ENCODE results near the gene MID1.

Gene MID1

DNA sequence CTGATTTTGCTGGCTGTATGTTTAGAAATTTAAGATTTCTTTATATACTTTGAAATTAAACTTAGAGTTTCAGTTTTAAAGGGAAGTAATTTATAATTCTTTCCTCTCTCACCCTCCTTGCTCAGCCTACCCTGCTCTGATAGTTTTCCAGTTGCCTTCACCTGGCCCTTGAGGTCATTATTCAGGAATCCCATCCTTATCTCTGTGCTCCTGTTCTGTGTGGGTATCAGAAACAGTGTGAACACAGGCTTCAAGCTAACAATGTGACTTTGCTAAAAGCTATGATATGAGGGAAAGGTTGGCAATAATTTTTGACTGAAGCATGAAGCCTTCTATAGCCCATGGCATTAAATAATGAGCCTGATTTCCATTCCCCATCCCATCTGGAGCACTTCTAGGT, 128.1 kb downstream of the MID1 start:
- no peak for DNase-seq (ENCODE audit: low spot score)

GRCh38 chrX:10486373-10486772, 134.0 kb downstream of the MID1 start:
- DNase-seq (ENCODE audit: low spot score) = no peak

- no peak for DNase-seq (ENCODE audit: low spot score)
Observed at GRCh38 chrX:10485326-10485725, 135.1 kb downstream of the MID1 start.

DNA sequence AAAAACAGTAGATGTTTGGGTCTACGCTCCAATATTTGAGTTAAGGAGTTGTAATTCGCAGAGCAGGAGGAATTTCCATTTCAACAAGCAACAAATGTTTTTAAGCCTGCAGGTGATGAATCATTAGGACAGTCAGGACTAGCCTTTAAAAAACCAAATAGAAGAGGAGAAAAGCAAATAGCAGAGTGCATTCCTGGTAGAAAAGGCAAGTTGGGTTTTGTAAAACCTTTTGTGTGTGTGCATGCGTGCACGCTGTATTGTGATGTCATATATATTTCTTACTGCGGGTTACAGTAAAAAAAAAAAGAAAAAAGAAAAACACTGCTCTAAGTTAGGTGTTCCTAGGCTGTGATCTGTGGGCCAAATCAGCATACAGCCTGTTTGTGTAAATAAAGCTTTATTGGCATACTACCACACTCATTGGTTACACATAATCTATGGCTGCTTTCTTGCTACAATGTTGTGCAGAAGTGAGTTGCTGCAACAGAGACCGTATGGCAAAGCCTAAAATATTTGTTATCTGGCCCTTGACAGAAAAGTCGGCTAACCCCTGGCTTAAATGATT, 135.6 kb downstream of the MID1 start:
- no peak for DNase-seq (ENCODE audit: low spot score)

DNA sequence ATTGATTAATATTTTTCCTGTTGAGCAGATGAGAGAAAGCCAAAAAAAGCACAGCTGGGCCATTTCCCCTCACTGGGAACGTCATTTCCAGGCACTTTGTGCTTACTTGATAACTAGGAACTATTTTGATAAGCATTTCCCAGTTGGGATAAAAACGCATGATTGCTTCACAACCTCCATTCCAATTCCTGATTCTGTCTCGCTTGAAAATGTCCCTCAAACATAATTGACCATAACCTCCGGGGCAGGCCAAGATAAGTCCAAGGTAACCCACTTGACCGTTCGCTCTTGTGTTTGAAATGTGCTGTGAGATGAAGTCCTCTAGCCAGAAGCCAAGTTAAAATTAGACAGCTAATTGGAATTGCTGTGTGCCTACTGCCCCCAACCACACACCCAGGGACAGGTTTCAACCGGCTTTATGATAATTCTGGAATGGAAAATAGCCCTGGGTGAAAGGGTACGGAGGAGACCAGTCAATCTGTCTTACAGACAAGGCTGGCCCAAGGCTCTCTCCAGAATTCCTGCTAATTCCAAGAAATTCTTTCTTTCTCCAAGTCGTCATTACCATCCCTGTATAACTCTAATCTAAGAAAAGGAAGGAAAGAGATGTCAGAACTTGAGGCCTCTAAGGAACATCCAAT, 137.1 kb downstream of the MID1 start:
- DNase-seq (ENCODE audit: low spot score) = no peak

- no peak for DNase-seq (ENCODE audit: low spot score)
Observed at GRCh38 chrX:10482708-10483107, 137.7 kb downstream of the MID1 start.

- DNase-seq (ENCODE audit: low spot score) = no peak
Observed at GRCh38 chrX:10482261-10482660, 138.1 kb downstream of the MID1 start.

DNA sequence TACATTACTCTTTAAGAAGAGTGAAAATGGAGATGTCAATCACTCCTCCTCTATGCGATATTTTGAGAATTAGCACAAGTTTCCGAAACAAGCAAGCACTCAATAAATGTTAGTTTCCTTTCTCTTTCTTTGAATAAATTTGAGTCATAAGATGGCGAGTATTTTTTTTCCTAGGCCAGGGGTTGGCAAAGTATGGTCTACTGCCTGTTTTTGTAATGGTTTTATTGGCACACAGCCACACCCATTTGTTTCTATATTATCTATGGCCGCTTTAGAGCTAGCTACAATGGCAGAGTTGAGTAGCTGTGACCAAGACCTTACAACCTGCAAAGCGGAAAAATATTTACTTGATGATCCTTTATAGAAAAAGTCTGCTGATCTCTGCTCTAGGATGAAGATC, 139.5 kb downstream of the MID1 start:
- DNase-seq (ENCODE audit: low spot score) = no peak

GRCh38 chrX:10479508-10479907, 140.9 kb downstream of the MID1 start:
- no peak for DNase-seq (ENCODE audit: low spot score)

- no peak for DNase-seq (ENCODE audit: low spot score)
Observed at GRCh38 chrX:10477525-10477924, 142.9 kb downstream of the MID1 start.

- no peak for DNase-seq (ENCODE audit: low spot score)
Observed at GRCh38 chrX:10474913-10475568, 145.3 kb downstream of the MID1 start.

DNA sequence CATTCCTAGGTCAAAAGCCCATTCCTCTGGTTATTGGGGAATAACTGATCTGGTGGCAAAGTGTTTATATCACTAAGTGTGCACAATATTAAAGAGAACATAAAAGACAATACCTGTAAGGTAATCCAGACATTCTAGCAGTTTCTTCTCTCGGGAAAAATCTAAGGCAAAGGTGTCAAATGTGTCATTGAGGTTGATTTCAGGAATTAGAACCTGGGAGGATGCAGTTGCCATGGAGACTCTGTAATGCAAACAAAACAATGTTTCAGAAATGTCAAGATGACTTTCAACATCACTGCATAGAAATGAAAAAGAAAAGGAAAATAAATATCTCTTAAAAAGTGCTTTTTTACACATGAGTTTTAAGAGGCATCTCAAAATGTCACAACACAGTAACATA, 145.9 kb downstream of the MID1 start:
- DNase-seq (ENCODE audit: low spot score) = no peak

DNA sequence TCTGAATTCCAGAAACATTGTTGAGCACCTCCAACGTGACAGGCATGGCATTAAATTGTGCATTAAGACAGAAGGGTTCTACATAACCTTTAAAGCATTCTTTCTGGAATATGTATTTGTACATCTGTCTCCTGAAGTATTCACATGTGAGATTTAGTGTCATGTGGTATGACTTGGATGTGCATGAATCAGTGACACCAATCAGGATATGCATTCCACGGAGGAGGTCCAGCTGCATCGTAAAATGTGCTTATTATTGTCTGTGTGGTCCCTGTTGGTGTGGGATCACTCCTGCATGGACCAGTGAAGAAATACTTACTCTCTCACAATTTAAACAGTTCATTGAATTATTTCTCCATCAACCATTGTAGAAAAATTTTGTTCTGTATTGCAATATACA, 149.0 kb downstream of the MID1 start:
- DNase-seq (ENCODE audit: low spot score) = no peak

DNA sequence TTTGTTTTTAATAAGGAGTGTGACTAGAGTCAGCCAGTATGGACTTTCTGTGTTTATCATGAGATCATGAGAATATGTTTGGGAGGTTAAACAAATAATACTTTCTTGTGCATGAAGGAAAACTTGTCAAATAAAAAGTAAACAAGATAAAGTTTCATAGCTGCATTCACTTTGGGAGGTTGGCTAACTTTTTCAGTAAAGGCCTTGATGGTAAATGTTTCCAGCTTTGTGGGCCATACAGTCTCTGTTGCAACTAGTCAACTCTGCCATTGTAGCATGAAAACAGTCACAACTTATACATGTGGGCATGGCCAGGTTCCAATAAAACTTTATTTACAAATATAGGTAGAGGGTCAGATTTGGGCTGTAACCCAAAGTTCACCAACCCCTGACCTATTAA, 150.4 kb downstream of the MID1 start:
- DNase-seq (ENCODE audit: low spot score) = no peak

GRCh38 chrX:10467793-10468192, 152.6 kb downstream of the MID1 start:
- DNase-seq (ENCODE audit: low spot score) = no peak

- DNase-seq (ENCODE audit: low spot score) = no peak
Observed at GRCh38 chrX:10465254-10465653, 155.1 kb downstream of the MID1 start.

DNA sequence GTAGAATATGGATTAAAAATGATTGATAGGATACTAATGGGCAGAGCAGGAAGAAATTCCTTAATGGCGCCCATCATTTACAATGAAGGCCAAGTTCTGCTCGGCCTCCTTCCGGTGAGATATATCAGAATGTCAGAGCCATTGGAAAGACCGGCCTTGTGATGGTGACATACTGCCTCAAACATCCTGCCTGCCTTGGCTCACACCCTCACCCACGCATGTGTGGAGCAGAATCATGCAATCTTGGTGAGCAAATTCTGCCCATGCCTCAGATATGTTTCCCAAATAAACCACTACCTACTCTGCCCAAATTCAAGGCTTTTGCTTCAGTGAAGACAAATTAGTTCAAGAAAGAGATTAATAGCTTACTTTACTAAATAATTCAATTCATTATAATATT, 163.3 kb downstream of the MID1 start:
- no peak for DNase-seq (ENCODE audit: low spot score)

DNA sequence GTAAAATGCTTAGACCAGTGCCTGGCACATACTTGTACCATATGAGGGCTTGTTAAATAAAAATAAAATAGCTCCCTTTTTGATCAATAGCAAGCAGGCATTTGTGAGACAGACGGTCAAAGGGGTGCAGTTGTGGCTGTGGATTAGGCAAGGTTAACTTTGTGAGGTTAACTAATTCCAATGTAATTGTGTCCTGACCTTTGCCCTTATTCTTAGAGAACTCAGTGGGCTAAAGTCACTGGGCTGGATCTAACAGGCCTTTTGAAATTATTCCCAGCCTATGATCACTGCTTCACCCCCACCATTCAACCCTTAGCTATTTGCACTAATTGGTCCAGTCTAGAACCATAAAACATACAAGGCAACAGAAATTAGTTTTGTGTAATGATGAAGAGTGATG, 166.4 kb downstream of the MID1 start:
- no peak for DNase-seq (ENCODE audit: low spot score)

DNA sequence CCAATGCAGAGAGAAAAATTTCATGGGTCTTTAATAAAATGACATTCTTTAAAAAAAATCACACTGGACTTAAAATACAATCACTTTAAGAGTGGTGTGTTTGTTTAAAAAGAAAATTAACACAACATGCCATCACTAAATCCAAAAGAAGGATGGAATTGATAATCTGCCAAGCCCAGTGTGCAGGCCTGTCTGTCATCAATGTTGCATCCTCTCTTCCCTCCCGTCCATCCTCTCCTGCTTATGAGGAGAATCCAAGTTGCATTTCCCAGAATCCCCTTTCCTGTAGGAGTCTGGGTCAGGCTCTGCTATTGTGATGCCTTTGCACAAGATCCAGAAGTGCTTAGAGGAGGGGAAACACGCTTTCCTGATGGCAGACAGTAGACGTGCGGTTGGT, 169.4 kb downstream of the MID1 start:
- DNase-seq (ENCODE audit: low spot score) = no peak

GRCh38 chrX:10450229-10450958, 170.0 kb downstream of the MID1 start:
- DNase-seq (ENCODE audit: low spot score) = no peak

GRCh38 chrX:10447564-10448214, 172.7 kb downstream of the MID1 start:
- DNase-seq (ENCODE audit: low spot score) = no peak

- DNase-seq (ENCODE audit: low spot score) = peak; percentile 38
Observed at GRCh38 chrX:10444204-10444603, 176.2 kb downstream of the MID1 start.

Measured in SK-N-DZ (cell line).